Subcutaneous adipose tissue (tissue), 4 donors: ENCODE results near the gene MRPL55. TPM values are rescaled to one million over a fixed set of nuclear protein-coding genes. Genes with fewer than 3 reads are reported as not detected.

ENCODE experiments used
- CTCF ChIP-seq: fragments of 450-650 bp; IDR thresholded peaks from one replicate; pipeline ENCODE4 v1.5.1; 2016; ENCODE audit warnings: low read depth, mild to moderate bottlenecking, control low read depth, antibody characterized with exemption, moderate library complexity
- small RNA-seq: library from RNA; depleted of rRNA; stranded (forward); fragments of <200 nt; gene quantifications from one replicate; pipeline ENCODE3, GENCODE V24; 2016
- total RNA-seq, 4 donors: library from RNA; depleted of rRNA; stranded (reverse); fragments of >200 nt; gene quantifications; one replicate each; pipeline ENCODE4 v1.1.0, GENCODE V29; 2016

MRPL55 gene
- total RNA-seq, 4 donors from 2014 or later, result 45.3 to 102 (median 49.9) TPM

GRCh38 chr1:228058949-228059633 is 50.0 kb downstream of the MRPL55 start:
- TF ChIP-seq CTCF, result no peak

- TF ChIP-seq CTCF, result no peak
Observed at GRCh38 chr1:228058172-228058948, 50.7 kb downstream of the MRPL55 start.

Small RNAs within 50 kb of the gene (small RNA-seq; reads per million reads assigned to genes)
- not detected for gene AL359510.1

Other genes starting within 250 kb of the MRPL55 start
- under 1 TPM in 3 of 4 donors, not detected in 1; 0.17 to 0.88 (median 0.57) TPM for gene WNT9A, start 161.4 kb downstream of the MRPL55 start, total RNA-seq
- gene WNT3A, start 102.3 kb downstream of the MRPL55 start, total RNA-seq, result not detected
- 100 to 1,000 TPM; 227 to 245 (median 236) TPM for gene ARF1, start 26.6 kb downstream of the MRPL55 start, total RNA-seq
- gene C1orf35, start 6.0 kb downstream of the MRPL55 start, total RNA-seq, result 10 to 100 TPM in 2 of 4 donors, 1 to 10 TPM in 2; 2.8 to 19.2 (median 9.3) TPM
- gene GUK1, start 31.0 kb upstream of the MRPL55 start, total RNA-seq, result 100 to 1,000 TPM; 179 to 306 (median 285) TPM
- gene GJC2, start 40.6 kb upstream of the MRPL55 start, total RNA-seq, result 1 to 10 TPM in 2 of 4 donors, under 1 TPM in 2; 0.68 to 3.0 (median 1.1) TPM
- gene IBA57, start 56.5 kb upstream of the MRPL55 start, total RNA-seq, result 1 to 10 TPM; 2.8 to 9.0 (median 4.4) TPM
- 1 to 10 TPM; 4.1 to 4.9 (median 4.7) TPM for gene OBSCN, start 98.7 kb upstream of the MRPL55 start, total RNA-seq